Stimulated activated CD4-positive, alpha-beta T cell treated with anti-CD3 and anti-CD28 coated beads, Interleukin-15, amount 100 ng/mL, for 24 hours (primary cell): Measurements from ENCODE around the gene TFDP3.

ENCODE experiments used
- DNase-seq: peaks from one replicate; pipeline ENCODE4 v3.0.0-alpha.2; 2020

Gene TFDP3

DNA sequence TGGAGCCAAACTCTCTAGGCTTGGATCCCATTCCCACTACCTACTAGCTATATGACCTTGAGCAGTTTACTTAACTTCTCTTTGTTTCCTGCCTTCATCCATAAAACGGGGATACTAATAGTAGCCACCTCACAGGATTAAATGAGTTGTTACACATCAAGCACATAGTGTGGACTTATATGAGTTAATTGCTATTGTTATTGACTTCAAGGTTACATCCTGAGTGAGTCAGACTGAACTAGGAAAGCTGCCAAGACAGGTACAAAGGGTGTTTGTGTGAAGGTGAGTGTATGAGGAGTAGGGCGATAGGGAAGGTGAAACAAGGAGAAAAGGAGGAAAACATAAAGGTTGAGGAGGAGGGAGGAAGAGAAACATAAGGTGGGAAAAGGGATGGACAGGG is 32.2 kb downstream of the TFDP3 start:
- no peak for DNase-seq

DNA sequence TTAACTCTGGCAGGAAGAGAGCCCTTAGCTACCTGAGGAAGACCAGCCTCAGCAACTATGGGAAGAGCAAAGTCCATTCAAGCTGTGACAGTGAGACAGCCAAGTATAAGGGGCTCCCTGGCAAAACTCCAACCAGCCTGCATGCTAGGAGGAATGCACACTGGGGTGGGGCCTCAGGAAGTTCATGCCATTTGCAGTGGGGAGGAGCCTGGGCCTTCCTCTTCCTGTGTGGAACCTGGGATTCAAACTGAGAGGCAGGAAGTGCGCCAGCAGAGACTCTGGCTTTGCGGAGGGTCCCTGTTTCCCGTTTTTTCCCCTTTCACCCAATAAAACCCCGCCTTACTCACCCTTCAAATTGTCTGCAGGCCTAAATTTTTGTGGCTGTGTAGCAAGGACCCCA is 33.0 kb downstream of the TFDP3 start:
- no peak for DNase-seq

DNA sequence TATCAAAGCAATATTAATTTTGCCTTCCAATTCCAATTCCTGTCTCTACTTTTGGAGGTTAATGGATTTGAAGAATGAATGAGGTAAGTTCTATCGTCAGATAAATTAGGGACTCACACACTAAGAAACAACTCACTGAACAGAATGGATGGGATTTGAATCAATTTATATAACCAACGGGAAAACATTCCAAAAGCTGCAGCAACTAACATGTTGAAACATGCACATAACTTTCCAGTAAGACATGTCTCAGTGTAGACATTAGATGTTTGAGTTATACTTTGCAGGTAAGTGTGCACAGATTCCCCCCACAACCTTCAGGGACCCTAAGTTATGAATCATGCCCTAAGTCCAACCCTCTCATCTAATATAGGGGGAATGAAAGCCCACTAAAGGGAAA is 34.3 kb downstream of the TFDP3 start:
- no peak for DNase-seq

DNA sequence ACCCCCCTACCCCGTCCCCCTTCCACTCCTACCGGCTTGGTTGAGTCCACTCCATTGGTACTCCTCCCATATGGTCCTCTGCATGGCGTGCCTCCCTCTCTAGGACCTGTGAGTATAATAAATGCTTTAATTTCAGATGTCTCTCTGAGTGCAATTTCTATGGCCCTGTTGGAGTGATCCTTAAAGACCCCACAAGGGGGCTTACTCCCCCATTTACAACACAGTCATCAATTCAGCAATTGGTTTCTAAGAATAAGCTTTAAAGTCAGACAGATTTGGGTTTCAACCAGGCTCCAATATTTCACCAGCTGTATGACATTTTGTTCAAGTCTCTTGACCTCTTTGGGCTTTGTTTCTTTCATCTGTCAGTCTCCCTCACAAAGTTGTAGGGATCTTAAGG is 38.7 kb downstream of the TFDP3 start:
- no peak for DNase-seq

DNA sequence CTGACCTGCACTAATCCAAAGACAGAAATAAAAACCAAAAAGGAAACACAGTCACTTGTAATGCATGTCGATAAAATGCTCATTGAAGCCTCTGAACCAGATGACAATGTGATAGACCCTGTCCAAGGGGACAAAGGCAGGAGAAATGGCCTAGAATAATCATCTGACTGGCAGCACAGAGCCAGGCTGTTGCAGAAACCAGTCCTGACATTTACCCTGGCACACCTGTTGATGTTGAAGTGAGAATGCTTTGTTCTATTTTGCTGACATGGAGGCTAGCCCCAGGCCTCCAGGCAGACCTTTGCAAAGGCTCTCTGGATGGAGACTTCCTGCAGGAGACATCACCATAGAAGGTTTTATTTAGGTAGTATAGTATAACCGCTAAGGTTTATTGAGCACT is 41.0 kb downstream of the TFDP3 start:
- DNase-seq: no peak

DNA sequence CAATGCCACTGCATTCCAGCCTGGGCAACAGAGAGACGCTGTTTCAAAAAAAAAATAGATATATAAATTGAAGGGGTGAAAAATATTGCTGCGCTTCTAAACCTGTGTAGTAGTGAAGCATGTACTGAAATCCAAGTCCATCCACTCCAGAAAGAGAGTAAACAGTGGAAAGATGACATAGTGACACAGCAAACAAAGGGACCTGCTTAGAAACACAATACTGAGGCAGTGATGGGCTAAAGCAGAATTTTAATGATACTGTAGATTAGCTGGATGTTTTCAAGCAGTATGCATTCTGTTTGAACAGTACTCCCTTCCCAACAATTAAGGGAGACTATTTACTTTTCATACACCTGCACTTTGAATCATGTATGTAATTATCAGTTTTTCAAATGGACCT is 42.5 kb downstream of the TFDP3 start:
- DNase-seq: no peak

DNA sequence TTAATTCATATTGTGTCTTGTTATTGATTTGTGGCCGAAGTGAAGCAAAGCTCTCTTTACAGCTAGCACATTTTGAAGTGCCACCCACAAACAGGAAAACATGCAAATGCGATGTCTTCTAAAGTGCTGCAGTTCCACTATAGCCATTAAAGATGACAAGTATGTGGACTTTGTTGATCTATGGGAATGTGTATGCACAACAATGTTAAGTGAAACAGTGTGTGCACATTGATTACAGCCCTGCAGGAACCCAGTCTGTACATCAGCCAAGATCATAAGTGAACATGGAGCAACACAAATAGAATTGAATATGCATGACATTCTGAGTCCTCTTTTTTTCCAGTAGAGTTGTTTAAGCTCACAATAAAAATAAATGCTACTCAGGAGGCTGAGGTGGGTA is 43.0 kb downstream of the TFDP3 start:
- no peak for DNase-seq

DNA sequence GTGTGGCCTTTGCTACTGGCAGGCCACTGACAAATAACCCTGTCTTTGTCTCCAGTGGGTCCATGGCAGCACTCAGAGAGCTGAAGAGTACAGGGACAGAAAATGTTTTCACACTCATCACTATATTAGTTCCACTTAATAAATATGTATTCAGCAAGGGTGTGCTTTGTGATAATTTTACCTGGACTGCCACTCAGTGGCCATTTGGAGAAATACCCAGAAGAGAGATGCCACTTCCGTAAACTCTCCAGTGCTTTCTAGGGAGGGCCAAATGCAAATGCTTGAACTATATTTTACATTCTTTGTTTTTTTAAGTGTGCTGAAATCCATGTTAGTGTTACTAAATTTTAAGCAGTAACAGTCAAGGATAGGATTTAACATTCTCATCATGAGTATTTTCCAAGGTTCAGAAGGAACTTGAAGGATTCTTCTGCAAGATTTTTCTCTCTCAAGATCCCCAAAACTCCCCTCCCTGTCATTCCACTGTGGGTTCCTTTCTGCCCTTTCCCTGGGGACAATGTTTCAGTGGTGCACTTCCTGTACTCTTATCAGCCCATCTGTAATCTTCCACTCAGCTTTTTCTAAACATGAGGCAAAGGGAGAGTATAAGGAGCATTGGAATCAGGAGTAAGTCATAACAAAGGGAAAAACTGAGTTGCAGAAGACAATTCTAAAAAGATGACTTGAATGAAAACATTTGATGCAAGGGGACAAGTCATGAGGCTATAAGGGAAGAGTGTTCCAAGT is 46.0 kb downstream of the TFDP3 start:
- DNase-seq: no peak
